ENCODE data around the gene HPSE2.
"Not testable (repeated sequence)": the region's sequence is repeated elsewhere in the genome, so short reads cannot be mapped to it uniquely, and the experiment has no call there.

The HPSE2 gene

DNA sequence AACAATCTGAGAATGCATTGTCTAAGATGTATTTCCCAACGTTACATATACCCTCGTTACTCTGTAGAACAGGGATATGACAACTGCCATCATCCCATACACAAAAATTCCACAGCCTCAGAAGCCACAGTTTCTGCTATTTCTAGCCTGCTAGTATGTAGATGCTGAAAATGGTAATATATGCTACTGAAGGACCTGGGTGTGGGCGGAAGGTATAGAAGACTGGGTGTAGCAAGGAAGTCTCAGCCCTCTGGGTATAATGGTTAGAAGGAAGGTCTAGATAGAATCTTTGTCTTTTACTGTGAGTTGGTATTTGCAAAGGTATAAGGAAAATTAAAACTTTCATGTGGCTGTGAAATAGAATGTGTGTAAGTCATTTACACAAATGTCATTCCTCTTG, 709.7 kb downstream of the HPSE2 start:
- Mint-ChIP-seq H3K4me3 (no peak overlapping the region), H3K9me3 (ENCODE audit: low read depth) (no peaks in the 10 kb centered on the region), H3K27ac (no peak overlapping the region)

DNA sequence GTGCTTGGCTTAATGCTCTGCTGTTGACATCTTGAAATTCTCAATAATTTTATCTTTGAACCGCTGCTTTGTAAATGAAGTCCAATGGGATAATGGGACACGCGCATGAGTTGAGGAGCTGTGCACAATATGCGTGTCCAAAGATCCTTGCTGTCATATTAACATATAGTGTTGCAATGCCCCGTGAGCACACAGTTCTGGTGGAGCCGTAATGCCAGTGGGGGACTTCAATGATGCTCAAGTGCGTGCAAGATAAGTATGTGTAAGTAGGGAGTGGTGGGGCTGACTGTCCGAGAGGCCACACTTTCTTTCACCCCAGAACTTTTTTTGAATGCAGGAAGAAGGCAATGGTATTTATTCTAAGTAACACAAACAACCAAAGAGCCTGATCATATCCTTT, 711.5 kb downstream of the HPSE2 start:
- H3K9me3 Mint-ChIP-seq (ENCODE audit: low read depth): no peaks in the 10 kb centered on the region
- H3K27ac Mint-ChIP-seq: no peak overlapping the region
- no peaks in the 10 kb centered on the region for H3K36me3 Mint-ChIP-seq
- H3K27me3 Mint-ChIP-seq: peaks cover 4% of the 10 kb centered on the region
- no peaks in the 10 kb centered on the region for H3K4me1 Mint-ChIP-seq (ENCODE audit: low read depth)
- H3K4me3 Mint-ChIP-seq: no peak overlapping the region

More for the DNA sequence above, 709.7 kb downstream of the HPSE2 start:
- H3K27me3 Mint-ChIP-seq: peaks cover 5% of the 10 kb centered on the region
- H3K36me3 Mint-ChIP-seq: no peaks in the 10 kb centered on the region
- H3K4me1 Mint-ChIP-seq (ENCODE audit: low read depth): no peaks in the 10 kb centered on the region

DNA sequence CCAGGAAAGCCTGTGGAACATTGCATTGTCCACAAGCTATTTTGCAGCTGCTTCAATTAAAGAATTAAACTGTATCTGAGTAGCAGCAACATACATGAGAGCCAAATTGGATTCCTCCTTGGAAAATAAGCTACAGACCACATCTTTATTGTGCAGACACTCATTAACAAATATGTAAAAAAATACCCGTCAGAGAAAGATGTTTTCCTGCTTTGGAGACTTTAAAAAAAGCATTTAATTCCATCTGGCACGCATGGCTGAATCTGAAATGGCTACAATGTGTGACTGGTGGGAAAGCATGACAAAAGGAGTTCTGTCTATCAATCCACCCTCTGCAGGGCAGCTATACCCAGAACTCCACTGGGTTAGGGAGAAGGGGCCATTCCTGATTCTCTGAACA, 715.8 kb downstream of the HPSE2 start:
- Mint-ChIP-seq H3K4me1 (ENCODE audit: low read depth) (no peaks in the 10 kb centered on the region), H3K9me3 (ENCODE audit: low read depth) (no peaks in the 10 kb centered on the region), H3K36me3 (no peaks in the 10 kb centered on the region), H3K27me3 (peaks cover 15% of the 10 kb centered on the region), H3K4me3 (no peak overlapping the region), H3K27ac (no peak overlapping the region)

DNA sequence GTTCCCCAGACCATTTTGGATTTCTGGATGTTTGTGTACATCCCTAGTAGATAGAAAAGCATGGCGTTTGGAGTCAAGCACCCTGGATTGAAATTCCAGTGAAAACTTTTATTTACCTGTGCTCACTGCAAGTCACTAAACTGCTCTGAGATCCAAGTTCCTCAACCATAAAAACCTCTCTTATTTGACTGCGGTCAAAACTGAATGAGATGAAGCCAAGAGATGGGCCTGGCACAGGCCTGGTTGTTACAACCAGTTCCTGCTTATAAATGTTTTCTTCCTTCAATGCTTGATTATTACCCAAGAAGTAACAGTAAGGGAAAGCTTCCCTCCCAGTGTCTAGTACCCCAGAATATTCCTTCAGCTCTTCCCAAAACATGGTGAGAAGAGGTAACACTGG, 718.0 kb downstream of the HPSE2 start:
- peaks cover 15% of the 10 kb centered on the region for H3K27me3 Mint-ChIP-seq

DNA sequence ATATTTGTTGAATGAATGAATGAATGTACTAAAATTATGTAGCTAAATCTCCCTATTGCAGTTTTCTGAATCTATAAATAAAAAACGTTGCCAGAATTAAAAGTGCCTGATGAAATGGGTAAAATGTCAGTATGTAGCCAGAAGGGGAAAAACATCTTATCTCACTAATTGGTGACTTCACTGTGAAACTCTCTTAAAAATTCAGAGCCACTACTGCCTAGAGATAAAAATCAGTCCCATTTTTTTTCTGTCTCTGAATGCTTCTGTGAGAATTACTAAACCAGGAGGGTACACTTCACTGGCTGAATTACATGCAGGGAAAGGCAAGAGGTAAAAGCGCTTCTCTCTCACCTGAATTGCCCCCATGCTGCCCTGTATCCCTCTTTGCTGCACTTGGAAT, 719.3 kb downstream of the HPSE2 start:
- Mint-ChIP-seq H3K36me3 (no peaks in the 10 kb centered on the region), H3K4me3 (no peak overlapping the region), H3K4me1 (ENCODE audit: low read depth) (no peaks in the 10 kb centered on the region), H3K27me3 (peaks cover 14% of the 10 kb centered on the region), H3K27ac (no peak overlapping the region), H3K9me3 (ENCODE audit: low read depth) (no peaks in the 10 kb centered on the region)

More for the DNA sequence above, 718.0 kb downstream of the HPSE2 start:
- Mint-ChIP-seq H3K9me3 (ENCODE audit: low read depth) (no peaks in the 10 kb centered on the region), H3K36me3 (no peaks in the 10 kb centered on the region), H3K4me3 (no peak overlapping the region), H3K4me1 (ENCODE audit: low read depth) (no peaks in the 10 kb centered on the region), H3K27ac (no peak overlapping the region)

DNA sequence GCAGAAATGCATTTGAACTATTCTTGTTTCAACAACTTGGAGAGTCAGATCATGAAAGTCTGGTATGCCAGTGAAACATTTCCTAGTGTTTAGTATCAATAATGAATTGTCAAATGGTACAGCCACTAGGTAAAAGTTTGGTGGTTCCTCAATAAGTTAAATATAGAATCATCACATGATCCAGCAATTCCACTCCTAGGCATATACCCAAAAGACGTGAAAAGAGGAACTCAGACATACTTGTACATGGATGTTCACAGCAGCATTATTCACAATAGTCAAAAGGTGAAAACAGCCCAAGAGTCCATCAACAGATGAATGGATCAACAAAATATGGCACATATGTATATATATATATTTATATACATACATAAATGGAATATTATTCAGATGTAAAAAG, 721.9 kb downstream of the HPSE2 start:
- Mint-ChIP-seq H3K27ac (no peak overlapping the region), H3K36me3 (no peaks in the 10 kb centered on the region), H3K4me1 (ENCODE audit: low read depth) (no peaks in the 10 kb centered on the region), H3K4me3 (no peak overlapping the region), H3K27me3 (peaks cover 10% of the 10 kb centered on the region), H3K9me3 (ENCODE audit: low read depth) (no peaks in the 10 kb centered on the region)

DNA sequence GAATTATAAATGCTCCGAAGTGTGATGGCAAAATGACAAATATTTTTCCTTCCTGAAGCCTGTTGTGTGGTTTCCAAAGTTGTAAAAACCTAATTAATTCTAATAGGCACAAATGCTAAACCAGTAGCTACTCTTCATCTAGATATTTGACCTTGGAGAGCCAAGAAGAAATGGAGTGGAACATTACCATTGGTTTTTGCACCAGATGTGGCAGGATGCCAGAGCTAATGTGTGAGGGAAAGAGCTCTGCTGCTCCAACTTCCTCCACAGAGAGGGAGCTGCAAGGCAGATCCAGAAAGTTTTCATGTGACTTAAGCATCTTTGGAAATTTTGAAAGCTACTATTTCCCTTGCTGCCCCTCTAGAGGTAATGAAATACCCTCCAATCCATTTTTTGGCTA, 723.8 kb downstream of the HPSE2 start:
- no peaks in the 10 kb centered on the region for H3K36me3 Mint-ChIP-seq
- no peak overlapping the region for H3K4me3 Mint-ChIP-seq
- H3K27me3 Mint-ChIP-seq: peaks cover 4% of the 10 kb centered on the region
- no peaks in the 10 kb centered on the region for H3K4me1 Mint-ChIP-seq (ENCODE audit: low read depth)
- no peaks in the 10 kb centered on the region for H3K9me3 Mint-ChIP-seq (ENCODE audit: low read depth)
- H3K27ac Mint-ChIP-seq: no peak overlapping the region

DNA sequence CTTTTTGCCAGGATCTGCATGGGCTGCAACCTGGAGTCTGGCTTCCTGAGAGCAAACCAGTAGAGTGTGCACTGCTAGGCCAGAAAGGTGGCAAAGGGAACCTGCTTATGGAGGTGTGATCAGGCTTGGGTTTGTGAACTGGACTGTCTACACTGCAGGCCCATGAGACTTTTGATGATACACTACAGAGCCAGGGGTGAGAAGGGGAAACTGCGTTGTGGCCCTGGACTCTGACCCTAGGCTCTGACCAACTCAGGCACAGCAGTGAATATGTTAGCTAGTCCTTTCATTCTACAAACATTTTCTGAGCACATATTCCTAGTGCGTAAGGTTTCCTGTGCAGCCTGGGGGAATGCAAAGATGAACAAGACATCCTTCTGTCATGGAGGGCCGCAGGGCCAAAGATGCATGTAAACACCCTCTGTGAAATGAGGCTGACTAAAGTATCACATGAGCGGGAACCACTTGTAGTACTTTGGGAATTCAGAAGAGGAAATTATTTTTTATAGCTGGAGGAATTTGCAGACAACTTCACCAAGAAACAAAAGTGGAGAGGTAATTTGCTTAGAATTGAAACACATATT, 725.1 kb downstream of the HPSE2 start:
- H3K9me3 Mint-ChIP-seq (ENCODE audit: low read depth): no peaks in the 10 kb centered on the region
- H3K4me1 Mint-ChIP-seq (ENCODE audit: low read depth): no peaks in the 10 kb centered on the region
- H3K36me3 Mint-ChIP-seq: no peaks in the 10 kb centered on the region
- peaks cover 2% of the 10 kb centered on the region for H3K27me3 Mint-ChIP-seq
- H3K4me3 Mint-ChIP-seq: no peak overlapping the region
- no peak overlapping the region for H3K27ac Mint-ChIP-seq

DNA sequence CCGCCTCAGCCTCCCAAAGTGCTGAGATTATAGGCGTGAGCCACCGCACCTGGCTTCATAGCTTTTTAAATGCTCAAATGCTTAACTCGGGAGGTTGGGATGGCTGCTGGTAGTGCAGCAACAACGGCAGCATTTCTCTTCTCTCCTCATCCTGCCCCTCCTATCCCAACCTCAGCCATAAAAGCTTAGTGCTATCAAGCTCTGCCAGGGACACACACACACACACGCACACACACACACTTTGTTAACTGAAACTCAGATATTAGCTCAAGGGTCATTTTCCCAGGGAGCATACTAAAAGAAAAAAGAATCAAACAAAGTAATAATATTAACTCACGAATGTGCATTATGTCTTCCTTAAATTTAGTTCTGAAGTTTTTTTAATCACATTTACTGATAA, 725.9 kb downstream of the HPSE2 start:
- H3K27me3 Mint-ChIP-seq: peaks cover 2% of the 10 kb centered on the region
- H3K36me3 Mint-ChIP-seq: no peaks in the 10 kb centered on the region
- no peak overlapping the region for H3K4me3 Mint-ChIP-seq
- H3K4me1 Mint-ChIP-seq (ENCODE audit: low read depth): no peaks in the 10 kb centered on the region
- H3K27ac Mint-ChIP-seq: no peak overlapping the region
- H3K9me3 Mint-ChIP-seq (ENCODE audit: low read depth): no peaks in the 10 kb centered on the region

DNA sequence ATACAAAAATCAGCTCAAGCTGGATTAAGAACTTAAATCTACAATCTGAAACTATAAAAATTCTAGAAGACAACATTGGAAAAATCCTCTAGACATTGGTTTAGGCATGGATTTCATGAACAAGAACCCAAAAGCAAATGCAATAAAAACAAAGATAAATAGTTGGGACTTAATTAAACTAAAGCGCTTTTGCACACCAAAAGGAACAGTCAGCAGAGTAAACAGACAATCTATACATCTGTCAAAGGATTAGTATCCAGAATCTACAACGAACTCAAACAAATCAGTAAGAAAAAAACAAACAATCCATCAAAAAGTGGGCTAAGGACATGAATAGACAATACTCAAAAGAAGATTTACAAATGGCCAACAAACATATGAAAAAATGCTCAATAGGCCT, 733.1 kb downstream of the HPSE2 start:
- not testable (repeated sequence) for H3K36me3 Mint-ChIP-seq; H3K4me1 Mint-ChIP-seq (ENCODE audit: low read depth); H3K27ac Mint-ChIP-seq; H3K9me3 Mint-ChIP-seq (ENCODE audit: low read depth); H3K4me3 Mint-ChIP-seq
- peaks cover 16% of the 10 kb centered on the region for H3K27me3 Mint-ChIP-seq

DNA sequence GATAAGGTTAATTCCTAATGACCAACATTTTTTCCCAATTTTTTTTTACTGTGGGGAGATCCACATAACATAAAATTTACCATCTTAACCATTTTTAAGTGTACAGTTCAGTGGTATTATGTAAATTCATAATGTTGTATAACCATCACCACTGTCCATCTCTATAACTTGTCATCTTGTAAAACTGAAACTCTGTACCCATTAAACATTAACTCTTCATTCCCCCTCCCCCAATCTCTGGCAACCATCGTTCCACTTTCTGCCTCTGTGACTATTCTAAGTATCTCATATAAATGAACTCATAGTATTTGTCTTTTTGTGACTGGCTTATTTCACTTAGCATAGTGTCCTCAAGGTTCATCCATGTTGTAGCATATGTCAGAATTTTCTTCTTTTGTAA, 742.9 kb downstream of the HPSE2 start:
- no peaks in the 10 kb centered on the region for H3K4me1 Mint-ChIP-seq (ENCODE audit: low read depth)
- no peaks in the 10 kb centered on the region for H3K36me3 Mint-ChIP-seq
- peaks cover 6% of the 10 kb centered on the region for H3K27me3 Mint-ChIP-seq
- H3K9me3 Mint-ChIP-seq (ENCODE audit: low read depth): peaks cover 18% of the 10 kb centered on the region
- H3K27ac Mint-ChIP-seq: no peak overlapping the region
- H3K4me3 Mint-ChIP-seq: no peak overlapping the region

DNA sequence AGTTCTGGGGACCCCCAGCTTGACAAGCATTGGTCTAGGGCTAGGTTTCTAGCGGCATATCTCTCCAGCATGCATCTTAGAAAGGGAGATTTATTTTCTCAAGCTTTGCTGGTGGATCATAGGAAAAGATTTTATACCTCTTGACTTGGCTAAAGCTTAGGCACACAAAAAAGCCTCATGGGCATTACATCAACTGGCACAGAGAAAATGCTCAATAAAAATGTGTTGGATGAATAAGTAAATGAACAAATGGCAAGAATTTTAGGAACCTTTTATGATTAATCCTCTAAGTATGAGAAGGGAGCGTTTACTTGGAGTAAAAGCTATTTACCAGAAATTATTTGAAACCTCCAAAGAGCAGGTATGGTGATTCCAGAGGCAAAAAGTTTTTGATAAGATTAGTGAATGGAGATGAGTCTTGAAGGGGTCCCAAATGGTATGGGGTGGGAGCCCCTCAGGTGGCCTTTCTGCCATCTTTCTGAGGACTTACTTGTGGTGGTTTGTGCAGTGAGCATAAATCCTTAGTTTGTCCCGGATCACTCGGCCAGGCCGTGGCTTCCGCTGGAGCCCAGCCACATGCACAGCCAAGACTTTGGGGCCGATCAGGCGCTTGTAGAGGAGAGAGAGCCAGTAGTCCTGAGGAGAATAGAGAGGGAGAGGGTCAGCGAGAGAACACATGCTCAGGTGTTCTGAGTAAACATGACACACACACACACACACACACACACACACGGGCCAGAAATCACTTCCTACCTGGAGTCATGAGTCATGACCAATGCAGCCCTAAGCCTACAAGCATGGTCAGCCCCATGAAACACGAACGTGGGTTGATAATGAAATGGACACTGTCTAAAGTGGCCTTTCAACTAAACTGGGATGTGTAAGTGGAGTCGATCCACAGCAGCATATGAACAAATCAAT, 745.8 kb downstream of the HPSE2 start:
- no peaks in the 10 kb centered on the region for H3K36me3 Mint-ChIP-seq
- no peak overlapping the region for H3K27ac Mint-ChIP-seq
- H3K4me3 Mint-ChIP-seq: no peak overlapping the region

DNA sequence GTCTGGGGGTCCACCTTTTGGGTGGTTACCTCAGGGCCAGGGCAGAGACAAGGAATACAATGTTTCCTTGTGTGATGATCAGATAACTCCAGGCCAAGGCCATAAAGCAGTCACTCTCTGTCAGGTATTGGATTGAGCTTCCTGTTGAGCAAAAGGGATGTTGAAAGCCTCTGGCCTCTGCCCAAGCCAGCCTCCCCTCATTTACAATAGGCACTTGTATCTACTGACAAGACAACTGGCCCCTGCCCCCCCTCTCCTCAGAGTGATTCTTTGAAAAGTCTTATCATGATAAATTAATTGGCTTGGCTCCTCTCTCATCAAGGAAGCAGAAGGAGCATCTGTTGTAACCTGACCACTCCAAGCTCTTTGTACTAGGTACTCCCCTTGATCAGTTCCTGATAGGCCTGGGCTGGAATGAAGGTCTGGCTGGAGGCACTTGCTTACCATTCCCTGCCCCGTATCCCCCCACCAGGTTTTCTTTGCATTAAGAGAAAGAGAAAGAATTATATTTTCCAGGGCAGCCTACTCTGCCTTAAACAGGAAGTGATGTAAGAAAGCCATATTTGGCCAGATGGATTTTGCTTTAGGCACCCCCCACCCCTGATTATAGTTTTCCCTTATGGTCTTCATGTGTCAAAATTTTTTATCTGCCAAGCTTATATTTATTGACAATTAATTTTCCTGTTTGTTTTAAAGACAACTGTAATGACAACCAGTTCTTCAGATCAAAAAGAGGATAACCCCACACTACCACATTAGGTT, 746.8 kb downstream of the HPSE2 start:
- H3K27ac Mint-ChIP-seq: no peak overlapping the region
- no peak overlapping the region for H3K4me3 Mint-ChIP-seq
- peaks cover under 1% of the 10 kb centered on the region for H3K9me3 Mint-ChIP-seq (ENCODE audit: low read depth)
- H3K27me3 Mint-ChIP-seq: peaks cover 5% of the 10 kb centered on the region
- no peaks in the 10 kb centered on the region for H3K4me1 Mint-ChIP-seq (ENCODE audit: low read depth)
- H3K36me3 Mint-ChIP-seq: no peaks in the 10 kb centered on the region

More for the DNA sequence above, 745.8 kb downstream of the HPSE2 start:
- Mint-ChIP-seq H3K4me1 (ENCODE audit: low read depth) (no peaks in the 10 kb centered on the region), H3K9me3 (ENCODE audit: low read depth) (peaks cover 5% of the 10 kb centered on the region), H3K27me3 (peaks cover 8% of the 10 kb centered on the region)

DNA sequence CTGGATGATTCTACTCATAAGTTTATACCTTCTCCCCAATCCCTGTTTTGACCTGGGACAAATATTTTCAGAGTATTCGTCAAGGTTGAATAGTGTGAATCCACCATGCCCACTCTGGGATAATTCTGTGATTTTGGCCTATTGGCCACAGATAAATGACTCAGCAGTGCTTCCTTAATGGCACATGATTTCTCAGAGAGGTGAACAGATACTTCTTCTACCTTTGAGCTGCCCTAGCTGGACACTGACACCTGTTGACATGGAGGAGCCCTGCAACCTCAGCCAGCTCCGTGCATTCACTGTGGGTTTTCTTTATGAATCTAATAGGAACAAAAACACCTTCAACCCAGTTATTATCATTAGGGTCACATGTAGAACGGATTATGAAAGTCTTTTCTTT, 748.0 kb downstream of the HPSE2 start:
- no peak overlapping the region for H3K4me3 Mint-ChIP-seq
- H3K4me1 Mint-ChIP-seq (ENCODE audit: low read depth): peaks cover under 1% of the 10 kb centered on the region
- no peaks in the 10 kb centered on the region for H3K36me3 Mint-ChIP-seq
- H3K27me3 Mint-ChIP-seq: peaks cover 5% of the 10 kb centered on the region
- H3K9me3 Mint-ChIP-seq (ENCODE audit: low read depth): no peaks in the 10 kb centered on the region
- no peak overlapping the region for H3K27ac Mint-ChIP-seq

DNA sequence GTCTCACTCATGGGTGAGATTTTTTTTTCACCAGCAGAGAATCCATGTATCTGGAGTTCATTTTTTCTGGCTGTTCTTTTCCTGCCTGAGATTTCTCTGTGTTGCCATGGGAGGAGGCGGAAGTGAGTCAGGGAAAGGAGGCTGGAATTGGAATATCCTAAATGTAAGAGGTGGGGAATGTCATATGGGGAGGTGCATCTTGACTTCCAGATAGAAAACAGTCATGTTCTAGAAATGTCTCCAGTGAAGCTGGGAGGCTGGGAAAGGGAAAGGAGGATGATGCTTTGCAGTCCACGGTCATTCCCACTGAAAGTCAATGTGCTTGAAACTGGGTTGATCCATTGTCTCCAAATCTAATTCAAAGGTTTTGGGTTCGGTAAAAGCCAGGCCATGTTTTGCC, 749.2 kb downstream of the HPSE2 start:
- no peaks in the 10 kb centered on the region for H3K9me3 Mint-ChIP-seq (ENCODE audit: low read depth)
- H3K27ac Mint-ChIP-seq: no peak overlapping the region
- H3K4me3 Mint-ChIP-seq: no peak overlapping the region
- no peaks in the 10 kb centered on the region for H3K36me3 Mint-ChIP-seq
- H3K27me3 Mint-ChIP-seq: peaks cover 5% of the 10 kb centered on the region
- H3K4me1 Mint-ChIP-seq (ENCODE audit: low read depth): peaks cover 5% of the 10 kb centered on the region
